IMR-90 (cell line): Measurements from ENCODE around the gene OSCP1. TPM values are rescaled to one million over a fixed set of nuclear protein-coding genes. Genes with fewer than 3 reads are reported as not detected.

Experiments used
- ATAC-seq: fragments of 200-7000 bp; cut with Tn5 transposase; 2 replicates; pipeline ENCODE4 v1.9.1; 2020; ENCODE audit warnings: low read depth, mild to moderate bottlenecking, moderate library complexity
- BruUV-seq: library from RNA; stranded (reverse); fragments of 400-500 nt; replicated peaks from 2 replicates; lab custom pipeline; 2021; lab: Mats Ljungman, UMichigan
- CTCF ChIA-PET: fragments of 300-600 bp; formaldehyde crosslinking; extraction: SDS; loops from one replicate; lab custom pipeline; 2021; ENCODE audit warnings: antibody characterized with exemption; lab: Yijun Ruan, JAX
- POLR2A ChIA-PET: fragments of 300-600 bp; sonication (Branson Sonifier 250); formaldehyde crosslinking; loops from one replicate; lab custom pipeline; 2022; ENCODE audit warnings: antibody characterized with exemption; ENCODE audit not compliant: unreplicated experiment; lab: Charles Lee
- DNase-seq: peaks from one replicate; pipeline ENCODE4 v3.0.0; 2013
- H2AFZ ChIP-seq: replicated peaks from 2 replicates; pipeline ENCODE3; 2013; ENCODE audit warnings: low read length, mild to moderate bottlenecking; ENCODE audit not compliant: poor library complexity
- H2AK5ac ChIP-seq: 2 replicates; pipeline ENCODE4 v1.6.1; 2013; ENCODE audit warnings: low read depth, low read length, inconsistent platforms
- H2AK9ac ChIP-seq: replicated peaks from 2 replicates; pipeline ENCODE3; 2013; ENCODE audit warnings: mild to moderate bottlenecking, low read depth, low read length, moderate library complexity; ENCODE audit not compliant: poor library complexity
- H2BK120ac ChIP-seq: 2 replicates; pipeline ENCODE4 v1.6.1; 2013; ENCODE audit warnings: low read depth, low read length, inconsistent platforms
- H2BK15ac ChIP-seq: 3 replicates; pipeline ENCODE4 v1.6.1; 2013; ENCODE audit warnings: low read depth, low read length, inconsistent platforms
- H2BK20ac ChIP-seq: 2 replicates; pipeline ENCODE4 v1.6.1; 2013; ENCODE audit warnings: low read depth, mild to moderate bottlenecking, inconsistent platforms, low read length, moderate library complexity
- H2BK5ac ChIP-seq: 2 replicates; pipeline ENCODE4 v1.6.1; 2013; ENCODE audit warnings: mild to moderate bottlenecking, low read depth, low read length, inconsistent platforms; ENCODE audit not compliant: poor library complexity, severe bottlenecking
- H3K14ac ChIP-seq: replicated peaks from 2 replicates; pipeline ENCODE4 v1.6.1; 2013; ENCODE audit warnings: low read depth, low read length, inconsistent platforms
- H3K18ac ChIP-seq: 2 replicates; pipeline ENCODE4 v1.6.1; 2013; ENCODE audit warnings: low read depth, low read length, control low read depth
- H3K23ac ChIP-seq: 2 replicates; pipeline ENCODE4 v1.6.1; 2013; ENCODE audit warnings: low read depth, low read length, inconsistent platforms
- H3K27ac ChIP-seq: 2 replicates; pipeline ENCODE4 v1.5.1; 2013; ENCODE audit warnings: mild to moderate bottlenecking, control low read depth, low read length; ENCODE audit not compliant: insufficient read depth
- H3K27me3 ChIP-seq: 2 replicates; pipeline ENCODE4 v1.6.1; 2013; ENCODE audit warnings: low read length; ENCODE audit not compliant: control insufficient read depth, insufficient read depth
- H3K36me3 ChIP-seq: 2 replicates; pipeline ENCODE4 v1.6.1; 2013; ENCODE audit warnings: low read length, mixed read lengths; ENCODE audit not compliant: control insufficient read depth, insufficient read depth
- H3K4ac ChIP-seq: 2 replicates; pipeline ENCODE4 v1.6.1; 2013; ENCODE audit warnings: low read depth, low read length, inconsistent platforms
- H3K4me1 ChIP-seq: 2 replicates; pipeline ENCODE4 v1.6.1; 2013; ENCODE audit warnings: low read length, mixed read lengths; ENCODE audit not compliant: control insufficient read depth, insufficient read depth
- H3K4me2 ChIP-seq: 2 replicates; pipeline ENCODE4 v1.6.1; 2013; ENCODE audit warnings: low read depth, mild to moderate bottlenecking, control low read depth, low read length, moderate library complexity
- H3K4me3 ChIP-seq: 2 replicates; pipeline ENCODE4 v1.5.1; 2013; ENCODE audit warnings: low read depth, mild to moderate bottlenecking, control low read depth, low read length, moderate library complexity; ENCODE audit not compliant: insufficient read depth
- H3K56ac ChIP-seq: 2 replicates; pipeline ENCODE4 v1.6.1; 2013; ENCODE audit warnings: low read length, inconsistent platforms; ENCODE audit not compliant: insufficient read depth; ENCODE audit errors: extremely low read depth
- H3K79me1 ChIP-seq, 2 experiments: 2 replicates each; pipeline ENCODE4 v1.6.1; 2013; ENCODE audit warnings: low read length in 2 of 2, inconsistent platforms in 1 of 2, low read depth in 1 of 2
- H3K9ac ChIP-seq: 2 replicates; pipeline ENCODE4 v1.6.1; 2013; ENCODE audit warnings: low read depth, low read length, control low read depth
- H3K9me1 ChIP-seq: 2 replicates; pipeline ENCODE4 v1.6.1; 2013; ENCODE audit warnings: low read length, inconsistent platforms; ENCODE audit not compliant: insufficient read depth
- H3K9me3 ChIP-seq: 2 replicates; pipeline ENCODE4 v1.6.1; 2013; ENCODE audit warnings: low read length; ENCODE audit not compliant: control insufficient read depth, insufficient read depth
- H4K20me1 ChIP-seq: 2 replicates; pipeline ENCODE4 v1.6.1; 2013; ENCODE audit warnings: low read length, inconsistent platforms; ENCODE audit not compliant: insufficient read depth
- H4K5ac ChIP-seq: 2 replicates; pipeline ENCODE4 v1.6.1; 2013; ENCODE audit warnings: mild to moderate bottlenecking, low read depth, low read length, control low read depth
- H4K8ac ChIP-seq, 2 experiments: 2 replicates each; pipeline ENCODE4 v1.6.1; 2013; ENCODE audit warnings: low read depth in 2 of 2, low read length in 2 of 2, control low read depth in 1 of 2, inconsistent platforms in 1 of 2
- H4K91ac ChIP-seq: 2 replicates; pipeline ENCODE4 v1.6.1; 2013; ENCODE audit warnings: low read depth, low read length, inconsistent platforms; ENCODE audit not compliant: insufficient read depth
- BHLHE40 ChIP-seq: fragments of 150-350 bp; IDR thresholded peaks from 2 replicates; pipeline ENCODE4 v1.6.1; 2016; ENCODE audit warnings: mild to moderate bottlenecking, low read depth, low read length
- CEBPB ChIP-seq: IDR thresholded peaks from 2 replicates; pipeline ENCODE4 v1.6.1; 2012; ENCODE audit warnings: low read depth, low read length, improper control_type of control experiment
- CHD1 ChIP-seq: IDR thresholded peaks from 2 replicates; pipeline ENCODE4 v1.6.1; 2012; ENCODE audit warnings: low read depth, low read length, improper control_type of control experiment
- CTCF ChIP-seq: conservative IDR thresholded peaks from 2 replicates; pipeline ENCODE4 v1.5.1; 2012; ENCODE audit warnings: mild to moderate bottlenecking, low read depth, low read length, improper control_type of control experiment
- FOS ChIP-seq: fragments of 150-350 bp; IDR thresholded peaks from 2 replicates; pipeline ENCODE4 v1.6.1; 2016; ENCODE audit warnings: low read depth, low read length
- MAFK ChIP-seq: IDR thresholded peaks from 2 replicates; pipeline ENCODE4 v1.6.1; 2012; ENCODE audit warnings: low read depth, low read length, improper control_type of control experiment
- MAZ ChIP-seq: IDR thresholded peaks from 2 replicates; pipeline ENCODE4 v1.6.1; 2012; ENCODE audit warnings: low read depth, mild to moderate bottlenecking, low read length, improper control_type of control experiment, moderate library complexity, borderline replicate concordance
- MXI1 ChIP-seq: IDR thresholded peaks from 2 replicates; pipeline ENCODE4 v1.6.1; 2012; ENCODE audit warnings: low read depth, mild to moderate bottlenecking, low read length, moderate library complexity, borderline replicate concordance
- NFE2L2 ChIP-seq: fragments of 150-350 bp; IDR thresholded peaks from 2 replicates; pipeline ENCODE4 v1.6.1; 2016; ENCODE audit warnings: low read depth, mild to moderate bottlenecking, low read length
- POLR2A ChIP-seq: IDR thresholded peaks from 2 replicates; pipeline ENCODE4 v1.6.1; 2012; ENCODE audit warnings: mild to moderate bottlenecking, low read depth, low read length
- RAD21 ChIP-seq: IDR thresholded peaks from 2 replicates; pipeline ENCODE4 v1.6.1; 2012; ENCODE audit warnings: low read length, improper control_type of control experiment
- RCOR1 ChIP-seq: IDR thresholded peaks from 2 replicates; pipeline ENCODE4 v1.6.1; 2012; ENCODE audit warnings: mild to moderate bottlenecking, low read length, improper control_type of control experiment; ENCODE audit not compliant: insufficient replicate concordance
- RFX5 ChIP-seq: IDR thresholded peaks from 2 replicates; pipeline ENCODE4 v1.8.0; 2012; ENCODE audit warnings: low read depth, mild to moderate bottlenecking, low read length, moderate library complexity
- SMC3 ChIP-seq: fragments of 150-350 bp; IDR thresholded peaks from 2 replicates; pipeline ENCODE4 v1.6.1; 2016; ENCODE audit warnings: low read depth, mild to moderate bottlenecking, antibody characterized with exemption, low read length, moderate library complexity
- USF2 ChIP-seq: fragments of 150-350 bp; IDR thresholded peaks from 2 replicates; pipeline ENCODE4 v1.6.1; 2017; ENCODE audit warnings: mild to moderate bottlenecking, antibody characterized with exemption, low read length, low read depth
- WGBS, 2 experiments: methylation state at CpG; one replicate each; pipeline versions ENCODE4 v1.1.5 to v1.1.7; 2013; ENCODE audit warnings: missing lambda C conversion rate in 2 of 2; ENCODE audit not compliant: insufficient read length in 1 of 2; ENCODE audit errors: extremely low coverage in 2 of 2; 5-methylcytosine and 5-hydroxymethylcytosine counted together
- dilution Hi-C: fragments of 300-500 bp; cut with HindIII; formaldehyde crosslinking; loops from one replicate; pipeline ENCODE4 v1.14.3; 2018; ENCODE audit warnings: low sequenced_read_pairs; ENCODE audit not compliant: unreplicated experiment
- in situ Hi-C: fragments of 300-500 bp; cut with MboI; formaldehyde crosslinking; loops from 3 replicates; pipeline ENCODE4 v1.14.3; 2019; ENCODE audit warnings: low sequenced_read_pairs, inconsistent platforms, mixed read lengths
- intact Hi-C: fragments of 100-400 bp; cut with micrococcal nuclease; formaldehyde crosslinking; loops from 2 replicates; pipeline ENCODE4 v1.10.0; 2022
- polyA plus RNA-seq, 3 experiments: library from polyadenylated mRNA; depleted of rRNA; stranded (reverse); fragments of >200 nt; gene quantifications; 2 replicates each; pipeline ENCODE4 v1.2.3, GENCODE V29; 2012; ENCODE audit warnings: low replicate concordance in 1 of 3
- total RNA-seq: library from RNA; depleted of rRNA; stranded (reverse); fragments of >200 nt; gene quantifications from 2 replicates; pipeline ENCODE4 v1.2.3, GENCODE V29; 2012

Gene OSCP1
- total and polyA plus RNA-seq, 2 of the 4 experiments (the other 2 are of a cell fraction): 7.8 to 11.8 TPM

DNA sequence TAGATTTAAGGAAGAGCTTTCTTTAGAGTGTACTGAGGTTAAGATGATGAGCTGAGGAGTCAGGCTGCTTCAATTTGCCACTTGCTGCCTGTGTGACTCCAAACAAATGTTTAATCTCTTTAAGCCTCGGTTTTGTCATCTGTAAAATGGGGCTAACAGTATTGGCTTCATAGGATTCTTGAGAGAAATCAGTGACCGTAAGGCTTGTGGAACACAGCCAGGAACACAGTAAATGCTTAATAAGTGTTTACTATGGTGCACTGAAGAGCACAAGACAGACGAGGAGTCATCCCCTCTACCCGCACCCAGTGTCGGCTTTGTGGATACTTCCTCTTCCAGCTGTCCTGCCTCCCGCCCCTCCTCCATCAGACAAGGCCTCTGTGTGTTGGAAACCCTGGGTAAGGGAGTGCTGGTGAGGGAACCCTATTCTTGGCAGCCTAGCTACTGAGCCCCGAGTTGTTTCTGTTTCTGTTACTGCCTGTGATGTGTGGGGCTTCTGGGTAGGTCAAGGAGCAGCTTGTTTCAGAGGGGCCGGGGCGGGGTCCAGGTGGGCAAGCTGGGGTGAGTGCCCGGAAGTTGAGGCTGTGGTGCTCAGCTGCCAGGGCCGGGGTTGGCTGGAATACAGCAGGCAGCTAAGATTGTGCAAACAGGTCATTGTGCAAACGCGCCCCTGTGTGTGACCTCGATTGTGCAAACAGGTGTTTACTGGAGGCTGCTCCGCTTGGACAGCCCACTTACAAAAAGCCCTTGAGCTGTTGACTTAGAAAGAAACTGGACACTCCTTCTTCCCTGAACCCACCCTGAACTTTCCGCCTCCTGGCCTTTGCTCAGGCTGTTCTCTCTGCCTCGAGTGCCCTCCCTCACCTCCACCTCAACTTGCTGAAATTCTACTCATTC lies 36.4 kb upstream of the OSCP1 start:
- Histone ChIP-seq H2BK5ac (no peak overlapping the region), H3K56ac (no peak overlapping the region), H3K4me2 (no peak overlapping the region), H3K14ac (no peak overlapping the region), H2BK15ac (no peak overlapping the region), H4K5ac (no peak overlapping the region), H3K4me1 (no peaks in the 10 kb centered on the region), H3K9me1 (no peaks in the 10 kb centered on the region), H3K27me3 (peaks cover 31% of the 10 kb centered on the region), H3K27ac (no peak overlapping the region), H2AK9ac (no peak overlapping the region), H3K9ac (no peak overlapping the region), H4K91ac (no peak overlapping the region), H3K79me1 (no peaks in the 10 kb centered on the region), H4K8ac (no peak overlapping the region), H3K4me3 (no peak overlapping the region), H3K23ac (no peak overlapping the region), H2BK20ac (no peak overlapping the region), H2AFZ (no peak overlapping the region), H3K36me3 (no peaks in the 10 kb centered on the region), H2AK5ac (no peak overlapping the region), H3K18ac (no peak overlapping the region), H4K20me1 (no peaks in the 10 kb centered on the region), H2BK120ac (no peak overlapping the region), H3K9me3 (no peaks in the 10 kb centered on the region), H3K4ac (no peak overlapping the region)
- BruUV-seq: no TSS peak
- intact Hi-C loops (no loop called here), in situ Hi-C loops (no loop called here), dilution Hi-C loops (no loop called here)
- ATAC-seq: no peak
- no peak for DNase-seq
- 43% methylated on average over 3 of the region's 17 CpGs; no CpG with 5 or more reads in 1 of the 2 experiments for WGBS, 2 experiments
- POLR2A ChIA-PET: no interaction called here
- CTCF ChIA-PET: no interaction called here
- no peak for TF ChIP-seq BHLHE40
- TF ChIP-seq MAFK: no peak
- TF ChIP-seq RAD21: no peak
- TF ChIP-seq NFE2L2: no peak
- TF ChIP-seq RCOR1: no peak
- TF ChIP-seq USF2: no peak
- TF ChIP-seq RFX5: no peak
- TF ChIP-seq FOS: no peak
- no peak for TF ChIP-seq MAZ
- TF ChIP-seq CTCF: no peak
- TF ChIP-seq MXI1: no peak
- TF ChIP-seq POLR2A: no peak
- no peak for TF ChIP-seq CHD1
- TF ChIP-seq CEBPB: no peak
- TF ChIP-seq SMC3: no peak
